Activated CD4-positive, alpha-beta T cell treated with anti-CD3 and anti-CD28 coated beads, Interleukin-2, Interleukin-4, amounts not matched to agents 100 ng/mL and 50 ng/mL, durations not matched to agents 16 hours and 8 hours (primary cell): ENCODE data around the gene IKZF2.

Experiments used
- DNase-seq: peaks from one replicate; pipeline ENCODE4 v3.0.0-alpha.2; 2020; ENCODE audit warnings: low spot score

The IKZF2 gene

GRCh38 chr2:213151437-213152064 lies at the start of gene IKZF2:
Gene IKZF2, minus strand, starts transcription at chr2:213151612. Its CDS starts 2,983 bp downstream, at chr2:213148629.
- DNase-seq: peak; percentile 68

GRCh38 chr2:213199871-213200270 lies 48.5 kb upstream of the IKZF2 start:
- no peak for DNase-seq

- DNase-seq: no peak
Observed at GRCh38 chr2:213189001-213189899, 37.8 kb upstream of the IKZF2 start.

GRCh38 chr2:213188533-213188867 lies 37.1 kb upstream of the IKZF2 start:
- no peak for DNase-seq

- no peak for DNase-seq
Observed at GRCh38 chr2:213187833-213188532, 36.6 kb upstream of the IKZF2 start.

GRCh38 chr2:213187386-213187785 lies 36.0 kb upstream of the IKZF2 start:
- no peak for DNase-seq

- no peak for DNase-seq
Observed at GRCh38 chr2:213185147-213185822, 33.9 kb upstream of the IKZF2 start.

GRCh38 chr2:213181712-213182111 lies 30.3 kb upstream of the IKZF2 start:
- no peak for DNase-seq

- DNase-seq: no peak
Observed at GRCh38 chr2:213177679-213178078, 26.3 kb upstream of the IKZF2 start.

GRCh38 chr2:213175673-213176247 lies 24.3 kb upstream of the IKZF2 start:
- no peak for DNase-seq

- no peak for DNase-seq
Observed at GRCh38 chr2:213172641-213173040, 21.2 kb upstream of the IKZF2 start.

GRCh38 chr2:213171147-213171546 lies 19.7 kb upstream of the IKZF2 start:
- DNase-seq: no peak

- DNase-seq: no peak
Observed at GRCh38 chr2:213167271-213167930, 16.0 kb upstream of the IKZF2 start.

- DNase-seq: no peak
Observed at GRCh38 chr2:213166109-213166508, 14.7 kb upstream of the IKZF2 start.

- no peak for DNase-seq
Observed at GRCh38 chr2:213164263-213164662, 12.9 kb upstream of the IKZF2 start.

- DNase-seq: no peak
Observed at GRCh38 chr2:213162516-213163118, 11.2 kb upstream of the IKZF2 start.

- DNase-seq: no peak
Observed at GRCh38 chr2:213161759-213162515, 10.5 kb upstream of the IKZF2 start.

GRCh38 chr2:213159768-213160167 lies 8.4 kb upstream of the IKZF2 start:
- DNase-seq: no peak

- DNase-seq: no peak
Observed at GRCh38 chr2:213157242-213157641, 5.8 kb upstream of the IKZF2 start.

GRCh38 chr2:213156717-213157116 lies 5.3 kb upstream of the IKZF2 start:
- no peak for DNase-seq
